ENCODE results near the gene RUBCN.
"Not testable (repeated sequence)": the region's sequence is repeated elsewhere in the genome, so short reads cannot be mapped to it uniquely, and the experiment has no call there.

Gene RUBCN

GRCh38 chr3:197654998-197655330 lies 81.7 kb downstream of the RUBCN start:
- H3K4me3 ChIP-seq (ENCODE audit: low read depth in 1 of 2, low read length in 2 of 2); H3K9ac ChIP-seq (ENCODE audit: low read depth in 1 of 2, low read length in 2 of 2); H3K27me3 ChIP-seq (ENCODE audit: control insufficient read depth in 1 of 2, insufficient read depth in 2 of 2, low read length in 2 of 2); H3K27ac ChIP-seq (ENCODE audit: low read depth, low read length); H3K36me3 ChIP-seq (ENCODE audit: control insufficient read depth in 1 of 2, insufficient read depth in 2 of 2, low read length in 2 of 2); H3K4me1 ChIP-seq (ENCODE audit: control insufficient read depth in 1 of 2, insufficient read depth in 2 of 2, low read length in 2 of 2); H3K9me3 ChIP-seq (ENCODE audit: control insufficient read depth in 1 of 2, low read length in 2 of 2): not testable (repeated sequence)

- H3K9ac ChIP-seq (ENCODE audit: low read depth in 1 of 2, low read length in 2 of 2); H3K27me3 ChIP-seq (ENCODE audit: control insufficient read depth in 1 of 2, insufficient read depth in 2 of 2, low read length in 2 of 2); H3K36me3 ChIP-seq (ENCODE audit: control insufficient read depth in 1 of 2, insufficient read depth in 2 of 2, low read length in 2 of 2); H3K4me1 ChIP-seq (ENCODE audit: control insufficient read depth in 1 of 2, insufficient read depth in 2 of 2, low read length in 2 of 2); H3K27ac ChIP-seq (ENCODE audit: low read depth, low read length); H3K9me3 ChIP-seq (ENCODE audit: control insufficient read depth in 1 of 2, low read length in 2 of 2); H3K4me3 ChIP-seq (ENCODE audit: low read depth in 1 of 2, low read length in 2 of 2): not testable (repeated sequence)
Observed at GRCh38 chr3:197654090-197654997, 82.4 kb downstream of the RUBCN start.

GRCh38 chr3:197652860-197653259 lies 83.8 kb downstream of the RUBCN start:
- H3K36me3 ChIP-seq (ENCODE audit: control insufficient read depth in 1 of 2, insufficient read depth in 2 of 2, low read length in 2 of 2); H3K27ac ChIP-seq (ENCODE audit: low read depth, low read length); H3K4me3 ChIP-seq (ENCODE audit: low read depth in 1 of 2, low read length in 2 of 2); H3K9me3 ChIP-seq (ENCODE audit: control insufficient read depth in 1 of 2, low read length in 2 of 2); H3K9ac ChIP-seq (ENCODE audit: low read depth in 1 of 2, low read length in 2 of 2); H3K27me3 ChIP-seq (ENCODE audit: control insufficient read depth in 1 of 2, insufficient read depth in 2 of 2, low read length in 2 of 2); H3K4me1 ChIP-seq (ENCODE audit: control insufficient read depth in 1 of 2, insufficient read depth in 2 of 2, low read length in 2 of 2): not testable (repeated sequence)

- H3K9ac ChIP-seq (ENCODE audit: low read depth in 1 of 2, low read length in 2 of 2); H3K9me3 ChIP-seq (ENCODE audit: control insufficient read depth in 1 of 2, low read length in 2 of 2); H3K27ac ChIP-seq (ENCODE audit: low read depth, low read length); H3K27me3 ChIP-seq (ENCODE audit: control insufficient read depth in 1 of 2, insufficient read depth in 2 of 2, low read length in 2 of 2); H3K36me3 ChIP-seq (ENCODE audit: control insufficient read depth in 1 of 2, insufficient read depth in 2 of 2, low read length in 2 of 2); H3K4me3 ChIP-seq (ENCODE audit: low read depth in 1 of 2, low read length in 2 of 2); H3K4me1 ChIP-seq (ENCODE audit: control insufficient read depth in 1 of 2, insufficient read depth in 2 of 2, low read length in 2 of 2): not testable (repeated sequence)
Observed at GRCh38 chr3:197647649-197648048, 89.1 kb downstream of the RUBCN start.

- not testable (repeated sequence) for H3K4me3 ChIP-seq (ENCODE audit: low read depth in 1 of 2, low read length in 2 of 2); H3K4me1 ChIP-seq (ENCODE audit: control insufficient read depth in 1 of 2, insufficient read depth in 2 of 2, low read length in 2 of 2); H3K9ac ChIP-seq (ENCODE audit: low read depth in 1 of 2, low read length in 2 of 2); H3K36me3 ChIP-seq (ENCODE audit: control insufficient read depth in 1 of 2, insufficient read depth in 2 of 2, low read length in 2 of 2); H3K27me3 ChIP-seq (ENCODE audit: control insufficient read depth in 1 of 2, insufficient read depth in 2 of 2, low read length in 2 of 2); H3K27ac ChIP-seq (ENCODE audit: low read depth, low read length); H3K9me3 ChIP-seq (ENCODE audit: control insufficient read depth in 1 of 2, low read length in 2 of 2)
Observed at GRCh38 chr3:197647191-197647590, 89.5 kb downstream of the RUBCN start.

- H3K9me3 ChIP-seq (ENCODE audit: control insufficient read depth in 1 of 2, low read length in 2 of 2); H3K27ac ChIP-seq (ENCODE audit: low read depth, low read length); H3K4me3 ChIP-seq (ENCODE audit: low read depth in 1 of 2, low read length in 2 of 2); H3K4me1 ChIP-seq (ENCODE audit: control insufficient read depth in 1 of 2, insufficient read depth in 2 of 2, low read length in 2 of 2); H3K27me3 ChIP-seq (ENCODE audit: control insufficient read depth in 1 of 2, insufficient read depth in 2 of 2, low read length in 2 of 2); H3K36me3 ChIP-seq (ENCODE audit: control insufficient read depth in 1 of 2, insufficient read depth in 2 of 2, low read length in 2 of 2); H3K9ac ChIP-seq (ENCODE audit: low read depth in 1 of 2, low read length in 2 of 2): not testable (repeated sequence)
Observed at GRCh38 chr3:197646294-197646693, 90.4 kb downstream of the RUBCN start.

- not testable (repeated sequence) for H3K27ac ChIP-seq (ENCODE audit: low read depth, low read length); H3K36me3 ChIP-seq (ENCODE audit: control insufficient read depth in 1 of 2, insufficient read depth in 2 of 2, low read length in 2 of 2); H3K4me1 ChIP-seq (ENCODE audit: control insufficient read depth in 1 of 2, insufficient read depth in 2 of 2, low read length in 2 of 2); H3K27me3 ChIP-seq (ENCODE audit: control insufficient read depth in 1 of 2, insufficient read depth in 2 of 2, low read length in 2 of 2); H3K4me3 ChIP-seq (ENCODE audit: low read depth in 1 of 2, low read length in 2 of 2); H3K9ac ChIP-seq (ENCODE audit: low read depth in 1 of 2, low read length in 2 of 2); H3K9me3 ChIP-seq (ENCODE audit: control insufficient read depth in 1 of 2, low read length in 2 of 2)
Observed at GRCh38 chr3:197637556-197637955, 99.1 kb downstream of the RUBCN start.

- H3K9ac ChIP-seq (ENCODE audit: low read depth in 1 of 2, low read length in 2 of 2); H3K4me1 ChIP-seq (ENCODE audit: control insufficient read depth in 1 of 2, insufficient read depth in 2 of 2, low read length in 2 of 2); H3K27ac ChIP-seq (ENCODE audit: low read depth, low read length); H3K9me3 ChIP-seq (ENCODE audit: control insufficient read depth in 1 of 2, low read length in 2 of 2); H3K4me3 ChIP-seq (ENCODE audit: low read depth in 1 of 2, low read length in 2 of 2); H3K36me3 ChIP-seq (ENCODE audit: control insufficient read depth in 1 of 2, insufficient read depth in 2 of 2, low read length in 2 of 2); H3K27me3 ChIP-seq (ENCODE audit: control insufficient read depth in 1 of 2, insufficient read depth in 2 of 2, low read length in 2 of 2): not testable (repeated sequence)
Observed at GRCh38 chr3:197631989-197632388, 104.7 kb downstream of the RUBCN start.

- H3K4me3 ChIP-seq (ENCODE audit: low read depth in 1 of 2, low read length in 2 of 2); H3K4me1 ChIP-seq (ENCODE audit: control insufficient read depth in 1 of 2, insufficient read depth in 2 of 2, low read length in 2 of 2); H3K27ac ChIP-seq (ENCODE audit: low read depth, low read length); H3K9ac ChIP-seq (ENCODE audit: low read depth in 1 of 2, low read length in 2 of 2); H3K36me3 ChIP-seq (ENCODE audit: control insufficient read depth in 1 of 2, insufficient read depth in 2 of 2, low read length in 2 of 2); H3K27me3 ChIP-seq (ENCODE audit: control insufficient read depth in 1 of 2, insufficient read depth in 2 of 2, low read length in 2 of 2); H3K9me3 ChIP-seq (ENCODE audit: control insufficient read depth in 1 of 2, low read length in 2 of 2): not testable (repeated sequence)
Observed at GRCh38 chr3:197630766-197631165, 105.9 kb downstream of the RUBCN start.

- not testable (repeated sequence) for H3K36me3 ChIP-seq (ENCODE audit: control insufficient read depth in 1 of 2, insufficient read depth in 2 of 2, low read length in 2 of 2); H3K4me3 ChIP-seq (ENCODE audit: low read depth in 1 of 2, low read length in 2 of 2); H3K27ac ChIP-seq (ENCODE audit: low read depth, low read length); H3K27me3 ChIP-seq (ENCODE audit: control insufficient read depth in 1 of 2, insufficient read depth in 2 of 2, low read length in 2 of 2); H3K9me3 ChIP-seq (ENCODE audit: control insufficient read depth in 1 of 2, low read length in 2 of 2); H3K9ac ChIP-seq (ENCODE audit: low read depth in 1 of 2, low read length in 2 of 2); H3K4me1 ChIP-seq (ENCODE audit: control insufficient read depth in 1 of 2, insufficient read depth in 2 of 2, low read length in 2 of 2)
Observed at GRCh38 chr3:197629286-197629685, 107.4 kb downstream of the RUBCN start.
